HepG2 (cell line): ENCODE measurements around the gene KCNK5. TPM values are rescaled to one million over a fixed set of nuclear protein-coding genes. Genes with fewer than 3 reads are reported as not detected.
A peak's percentile ranks its signal among the peaks of the same experiment; 100 is the strongest.

Source experiments
- ARID5B ChIP-seq: IDR thresholded peaks from 2 replicates; pipeline ENCODE4 v1.4.0; 2020; ENCODE audit warnings: mild to moderate bottlenecking, missing genetic modification reagents
- FOXA1 ChIP-seq, 2 experiments: fragments of 450-650 bp in 1 of 2; sonication (generic) in 1 of 2; formaldehyde crosslinking in 1 of 2; IDR thresholded peaks; 2 replicates each; pipeline versions ENCODE4 v1.4.0 to v1.6.1; 2016 to 2020; ENCODE audit warnings: missing genetic modification reagents in 1 of 2
- FOXO1 ChIP-seq: sonication (generic); formaldehyde crosslinking; IDR thresholded peaks from 2 replicates; pipeline ENCODE4 v1.4.0; 2020; ENCODE audit warnings: missing genetic modification reagents
- NCOA1 ChIP-seq: sonication (generic); formaldehyde crosslinking; IDR thresholded peaks from 2 replicates; pipeline ENCODE4 v1.9.0; 2021; ENCODE audit warnings: missing genetic modification reagents
- NR0B2 ChIP-seq: sonication (generic); formaldehyde crosslinking; IDR thresholded peaks from 2 replicates; pipeline ENCODE4 v1.4.0; 2020; ENCODE audit warnings: mild to moderate bottlenecking, missing genetic modification reagents
- POGK ChIP-seq: sonication (generic); formaldehyde crosslinking; conservative IDR thresholded peaks from 2 replicates; pipeline ENCODE4 v1.8.0; 2022; ENCODE audit warnings: mild to moderate bottlenecking, moderate library complexity, missing genetic modification reagents
- SP140L ChIP-seq: sonication (generic); formaldehyde crosslinking; IDR thresholded peaks from 2 replicates; pipeline ENCODE4 v1.4.0; 2020; ENCODE audit warnings: missing genetic modification reagents, borderline replicate concordance
- SPEN ChIP-seq: sonication (generic); formaldehyde crosslinking; IDR thresholded peaks from 2 replicates; pipeline ENCODE4 v1.5.1; 2020; ENCODE audit warnings: low read depth, mild to moderate bottlenecking, missing genetic modification reagents
- TEAD3 ChIP-seq: optimal IDR thresholded peaks from 2 replicates; pipeline ENCODE3; 2016; ENCODE audit warnings: borderline replicate concordance
- TFAP4 ChIP-seq: sonication (generic); IDR thresholded peaks from 2 replicates; pipeline ENCODE4 v1.6.1; 2016; ENCODE audit warnings: low read depth, borderline replicate concordance
- ZNF280B ChIP-seq: sonication (generic); formaldehyde crosslinking; IDR thresholded peaks from 2 replicates; pipeline ENCODE4 v1.5.0; 2020; ENCODE audit warnings: missing genetic modification reagents, mild to moderate bottlenecking, borderline replicate concordance
- ZNF776 ChIP-seq: sonication (generic); formaldehyde crosslinking; IDR thresholded peaks from 2 replicates; pipeline ENCODE4 v1.4.0; 2020; ENCODE audit warnings: mild to moderate bottlenecking, missing genetic modification reagents
- ZNF777 ChIP-seq: sonication (generic); formaldehyde crosslinking; IDR thresholded peaks from 2 replicates; pipeline ENCODE4 v1.4.0; 2020; ENCODE audit warnings: missing genetic modification reagents
- ZNF790 ChIP-seq: sonication (generic); formaldehyde crosslinking; IDR thresholded peaks from 2 replicates; pipeline ENCODE4 v1.8.0; 2022; ENCODE audit warnings: missing genetic modification reagents, mild to moderate bottlenecking, borderline replicate concordance
- ZSCAN9 ChIP-seq: IDR thresholded peaks from 2 replicates; pipeline ENCODE4 v1.6.1; 2016; ENCODE audit warnings: borderline replicate concordance
- polyA plus RNA-seq, 8 experiments: library from polyadenylated mRNA; depleted of rRNA in 3 of 8; stranded (reverse) in 7 of 8; unstranded in 1 of 8; fragments of >200 nt; fragmentation: Illumina TruSeq in 4 of 8; extraction: Trizol in 4 of 8; gene quantifications; 2 replicates each; pipeline versions ENCODE4 v1.2.1 to v1.2.3, GENCODE V29; 2011 to 2016; ENCODE audit warnings: low read depth in 4 of 8, missing spikeins in 1 of 8, mixed read lengths in 1 of 8; ENCODE audit not compliant: insufficient read depth in 1 of 8
- total RNA-seq, 5 experiments: library from RNA; depleted of rRNA; stranded (reverse); fragments of >200 nt; fragmentation: Illumina TruSeq; extraction: Trizol; gene quantifications; 2 replicates each; pipeline ENCODE4 v1.2.3, GENCODE V29; 2016; ENCODE audit warnings: low read depth in 1 of 5
- TF ChIP-seq, protein P1 (sequence below): sonication (generic); formaldehyde crosslinking; IDR thresholded peaks from 2 replicates; pipeline ENCODE4 v1.4.0; 2020; ENCODE audit warnings: missing genetic modification reagents, borderline replicate concordance

KCNK5 gene
- total and polyA plus RNA-seq, 2 of the 13 experiments (the other 11 are each of a cell fraction or from before 2014, with no cell fraction given), result 0.04 TPM; not detected in 1

DNA sequence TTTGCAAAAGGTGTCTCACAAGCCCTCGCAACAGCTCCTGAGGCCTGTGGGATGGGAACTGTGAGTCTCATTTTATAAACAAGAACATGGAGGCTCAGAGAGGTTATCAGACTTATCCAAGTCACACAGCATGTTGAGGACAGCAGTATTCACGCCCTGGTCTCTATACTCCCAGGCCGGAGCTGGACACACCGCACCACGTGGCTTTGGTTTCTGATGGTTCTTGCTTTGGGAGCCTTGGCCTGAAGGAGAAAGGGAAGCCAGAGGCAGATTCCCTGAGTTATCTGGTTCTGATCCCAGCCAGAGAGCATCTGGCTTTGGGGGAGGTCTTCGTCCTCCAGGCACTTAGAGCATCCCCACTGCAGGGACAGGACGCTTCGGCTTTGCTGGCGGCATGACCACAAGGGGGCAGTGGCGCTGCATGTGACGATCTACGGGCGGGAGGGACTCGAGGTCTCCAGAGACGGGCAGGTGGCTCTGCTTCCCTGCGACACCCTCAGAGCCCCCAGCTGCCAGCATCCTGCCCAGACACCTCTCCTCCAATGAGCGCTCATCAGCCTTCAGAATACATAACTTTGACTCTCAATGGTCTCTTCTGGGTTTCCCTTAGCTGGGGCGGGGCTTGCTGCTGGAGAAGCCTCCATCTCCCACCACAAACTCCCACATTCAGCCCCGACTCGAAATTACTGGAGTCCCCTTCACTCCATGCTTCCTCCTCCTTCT lies 62.9 kb downstream of the KCNK5 start (continued):
- 0 out of 2 replicates have a peak, but pooled peaks have one; percentile 37 for TF ChIP-seq NR0B2
- no peak for TF ChIP-seq ZNF776 (CRISPR knock-in tag)
- peak; percentile 74; the same call in 1 of the 2 replicates for TF ChIP-seq ZNF280B (CRISPR knock-in tag)
- TF ChIP-seq SP140L (CRISPR knock-in tag), result no peak
- TF ChIP-seq ZNF777 (CRISPR knock-in tag), result 0 out of 2 replicates have a peak, but pooled peaks have one; percentile 30
- TF ChIP-seq, protein P1, sequence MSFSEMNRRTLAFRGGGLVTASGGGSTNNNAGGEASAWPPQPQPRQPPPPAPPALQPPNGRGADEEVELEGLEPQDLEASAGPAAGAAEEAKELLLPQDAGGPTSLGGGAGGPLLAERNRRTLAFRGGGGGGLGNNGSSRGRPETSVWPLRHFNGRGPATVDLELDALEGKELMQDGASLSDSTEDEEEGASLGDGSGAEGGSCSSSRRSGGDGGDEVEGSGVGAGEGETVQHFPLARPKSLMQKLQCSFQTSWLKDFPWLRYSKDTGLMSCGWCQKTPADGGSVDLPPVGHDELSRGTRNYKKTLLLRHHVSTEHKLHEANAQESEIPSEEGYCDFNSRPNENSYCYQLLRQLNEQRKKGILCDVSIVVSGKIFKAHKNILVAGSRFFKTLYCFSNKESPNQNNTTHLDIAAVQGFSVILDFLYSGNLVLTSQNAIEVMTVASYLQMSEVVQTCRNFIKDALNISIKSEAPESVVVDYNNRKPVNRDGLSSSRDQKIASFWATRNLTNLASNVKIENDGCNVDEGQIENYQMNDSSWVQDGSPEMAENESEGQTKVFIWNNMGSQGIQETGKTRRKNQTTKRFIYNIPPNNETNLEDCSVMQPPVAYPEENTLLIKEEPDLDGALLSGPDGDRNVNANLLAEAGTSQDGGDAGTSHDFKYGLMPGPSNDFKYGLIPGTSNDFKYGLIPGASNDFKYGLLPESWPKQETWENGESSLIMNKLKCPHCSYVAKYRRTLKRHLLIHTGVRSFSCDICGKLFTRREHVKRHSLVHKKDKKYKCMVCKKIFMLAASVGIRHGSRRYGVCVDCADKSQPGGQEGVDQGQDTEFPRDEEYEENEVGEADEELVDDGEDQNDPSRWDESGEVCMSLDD (CRISPR knock-in tag), result no peak
- TF ChIP-seq NCOA1 (CRISPR knock-in tag), result no peak
- 0 out of 2 replicates have a peak, but pooled peaks have one; percentile 37 for TF ChIP-seq POGK
- 0 out of 2 replicates have a peak, but pooled peaks have one; percentile 19 for TF ChIP-seq FOXO1 (CRISPR knock-in tag)
- TF ChIP-seq ZNF790 (CRISPR knock-in tag), result no peak
- no peak for TF ChIP-seq FOXA1 (IDR thresholded peaks at IDR 0.05)
- peak; percentile 38; the same call in 1 of the 2 replicates for TF ChIP-seq FOXA1 (CRISPR knock-in tag; IDR thresholded peaks at IDR 0.05)
- TF ChIP-seq ARID5B (CRISPR knock-in tag), result 0 out of 2 replicates have a peak, but pooled peaks have one; percentile 17
- TF ChIP-seq ZSCAN9, result 0 out of 2 replicates have a peak, but pooled peaks have one; percentile 18
- TF ChIP-seq TEAD3 (CRISPR knock-in tag), result peak; percentile 34
- no peak for TF ChIP-seq TFAP4
- peak; percentile 21; the same call in 1 of the 2 replicates for TF ChIP-seq SPEN (CRISPR knock-in tag)
